ENCODE data around the gene CDH22. TPM values are rescaled to one million over a fixed set of nuclear protein-coding genes. Genes with fewer than 3 reads are reported as not detected.

Gene CDH22
- total and polyA plus RNA-seq, 2 experiments from 2014 or later, result 0.08 to 0.10 TPM

GRCh38 chr20:46148313-46149208, 159.7 kb downstream of the CDH22 start (continued):
- TF ChIP-seq ZNF462 (CRISPR knock-in tag; IDR thresholded peaks at IDR 0.05) (no peak), POLR2AphosphoS5 (IDR thresholded peaks at IDR 0.05; ENCODE audit: low read depth) (no peak), ETS1 (IDR thresholded peaks at IDR 0.05) (no peak), NANOG (IDR thresholded peaks at IDR 0.05; ENCODE audit: borderline replicate concordance) (no peak)

- Mint-ChIP-seq H3K9me3 (no peaks in the 10 kb centered on the region), H3K4me3 (no peak overlapping the region), H3K27me3 (ENCODE audit: insufficient read depth, low read depth, poor library complexity) (no peaks in the 10 kb centered on the region), H3K36me3 (ENCODE audit: low read depth) (no peaks in the 10 kb centered on the region), H3K27ac (no peak overlapping the region), H3K4me1 (peaks cover 8% of the 10 kb centered on the region)
- ATAC-seq, result peak; percentile 87
- no peak overlapping the region for H3K27ac ChIP-seq (ENCODE audit: low read depth)
- no peaks in the 10 kb centered on the region for H3K27me3 ChIP-seq (ENCODE audit: insufficient read depth)
- H3K9me2 ChIP-seq (ENCODE audit: insufficient read depth), result no peaks in the 10 kb centered on the region
- no peaks in the 10 kb centered on the region; the same call in 1 of the 2 replicates for H3K4me1 ChIP-seq (ENCODE audit: insufficient read depth)
- H3F3A ChIP-seq (replicated peaks; ENCODE audit: low read depth), result no peaks in the 10 kb centered on the region
- peak; percentile 28 for DNase-seq (ENCODE audit: low spot score)
- H3K79me2 ChIP-seq (replicated peaks; ENCODE audit: insufficient read depth), result no peaks in the 10 kb centered on the region
- H3K4me2 ChIP-seq, result no peak overlapping the region
- H3K36me3 ChIP-seq (ENCODE audit: insufficient read depth), result no peaks in the 10 kb centered on the region
- H2AFZ ChIP-seq, result peak overlapping the region; percentile 63; the same call in 1 of the 2 replicates
- H4K20me1 ChIP-seq (replicated peaks; ENCODE audit: insufficient read depth), result no peaks in the 10 kb centered on the region
- H3K4me3 ChIP-seq, result no peak overlapping the region
- TF ChIP-seq ZNF331 (CRISPR knock-in tag; IDR thresholded peaks at IDR 0.05; ENCODE audit: low read depth) (no peak), CREB1 (CRISPR knock-in tag; IDR thresholded peaks at IDR 0.05; ENCODE audit: low read depth) (no peak), NANOG (IDR thresholded peaks at IDR 0.05; ENCODE audit: borderline replicate concordance) (no peak), CTCF (conservative IDR thresholded peaks at IDR 0.05; ENCODE audit: low read depth in 2 of 2) (no peak), EZH2phosphoT487 (IDR thresholded peaks at IDR 0.05; ENCODE audit: unreplicated experiment) (no peak), POLR2AphosphoS5 (IDR thresholded peaks at IDR 0.05; ENCODE audit: low read depth) (no peak), ZNF114 (CRISPR knock-in tag; IDR thresholded peaks at IDR 0.05) (no peak), REST (IDR thresholded peaks at IDR 0.05; ENCODE audit: unreplicated experiment) (no peak), EZH2 (IDR thresholded peaks at IDR 0.05; ENCODE audit: low read depth, unreplicated experiment) (no peak)
Observed at GRCh38 chr20:46145713-46146112, 162.6 kb downstream of the CDH22 start.

Data from GM23338 (cell line).